22Rv1 (cell line): ENCODE results near the gene DENND4A.
A peak's percentile ranks its signal among the peaks of the same experiment; 100 is the strongest.

Experiments used
- H3K27ac ChIP-seq: fragments of 450-650 bp; 2 replicates; pipeline ENCODE4 v1.5.1; 2017
- CTCF ChIP-seq: fragments of 450-650 bp; IDR thresholded peaks from 2 replicates; pipeline ENCODE4 v1.5.1; 2017; ENCODE audit warnings: mild to moderate bottlenecking
- ZFX ChIP-seq: fragments of 450-650 bp; IDR thresholded peaks from 2 replicates; pipeline ENCODE4 v1.6.1; 2017; ENCODE audit warnings: antibody characterized with exemption, borderline replicate concordance

Gene DENND4A

GRCh38 chr15:65827065-65827464, 35.0 kb upstream of the DENND4A start:
- no peak for TF ChIP-seq ZFX
- no peak for TF ChIP-seq CTCF
- H3K27ac ChIP-seq = no peak overlapping the region

GRCh38 chr15:65824941-65825544, 33.0 kb upstream of the DENND4A start:
- no peak overlapping the region for H3K27ac ChIP-seq
- TF ChIP-seq ZFX (no peak), CTCF (no peak)

- no peak overlapping the region for H3K27ac ChIP-seq
- no peak for TF ChIP-seq ZFX
- peak; percentile 83 for TF ChIP-seq CTCF
These were observed 32.1 kb upstream of the DENND4A start for GRCh38 chr15:65824031-65824743.

- TF ChIP-seq ZFX (no peak), CTCF (no peak)
- H3K27ac ChIP-seq = no peak overlapping the region
These were observed 30.2 kb upstream of the DENND4A start for GRCh38 chr15:65822316-65822715.

GRCh38 chr15:65821070-65821469, 29.0 kb upstream of the DENND4A start:
- no peak overlapping the region for H3K27ac ChIP-seq
- TF ChIP-seq ZFX = no peak
- no peak for TF ChIP-seq CTCF

- no peak overlapping the region for H3K27ac ChIP-seq
- no peak for TF ChIP-seq ZFX
- no peak for TF ChIP-seq CTCF
These were observed 27.5 kb upstream of the DENND4A start for GRCh38 chr15:65819563-65819960.

- no peak overlapping the region for H3K27ac ChIP-seq
- TF ChIP-seq CTCF (no peak), ZFX (no peak)
These were observed 27.0 kb upstream of the DENND4A start for GRCh38 chr15:65818927-65819562.
